PC-9 (cell line): Measurements from ENCODE around the gene MTF2.

Experiments
- EZH2 ChIP-seq: fragments of 200-600 bp; sonication (generic); IDR thresholded peaks from 2 replicates; pipeline ENCODE4 v1.8.0; 2017; ENCODE audit warnings: antibody characterized with exemption, low read depth
- TF ChIP-seq, protein P1 (sequence below): fragments of 200-600 bp; sonication (generic); conservative IDR thresholded peaks from 2 replicates; pipeline ENCODE4 v1.6.1; 2017; ENCODE audit warnings: mixed run types, antibody characterized with exemption, mild to moderate bottlenecking, moderate library complexity

DNA sequence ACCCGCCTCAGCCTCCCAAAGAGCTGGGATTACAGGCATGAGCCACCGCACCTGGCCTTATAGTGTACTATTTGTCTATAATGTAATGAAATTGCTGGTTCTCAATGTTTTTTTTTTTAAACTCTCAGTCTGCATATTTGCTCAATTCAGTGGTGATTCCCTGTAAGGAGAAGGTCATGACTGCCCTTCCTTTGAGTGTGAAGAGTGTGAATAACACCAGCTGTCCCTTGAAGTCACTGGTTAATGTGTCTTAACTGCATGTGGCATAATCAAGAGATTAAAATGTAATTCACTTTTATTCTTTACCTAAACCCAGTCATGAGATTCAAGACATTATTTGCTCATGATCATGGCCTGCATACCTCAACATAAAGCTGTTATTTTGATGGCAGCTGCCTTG, 30.5 kb downstream of the MTF2 start:
- TF ChIP-seq, protein P1, sequence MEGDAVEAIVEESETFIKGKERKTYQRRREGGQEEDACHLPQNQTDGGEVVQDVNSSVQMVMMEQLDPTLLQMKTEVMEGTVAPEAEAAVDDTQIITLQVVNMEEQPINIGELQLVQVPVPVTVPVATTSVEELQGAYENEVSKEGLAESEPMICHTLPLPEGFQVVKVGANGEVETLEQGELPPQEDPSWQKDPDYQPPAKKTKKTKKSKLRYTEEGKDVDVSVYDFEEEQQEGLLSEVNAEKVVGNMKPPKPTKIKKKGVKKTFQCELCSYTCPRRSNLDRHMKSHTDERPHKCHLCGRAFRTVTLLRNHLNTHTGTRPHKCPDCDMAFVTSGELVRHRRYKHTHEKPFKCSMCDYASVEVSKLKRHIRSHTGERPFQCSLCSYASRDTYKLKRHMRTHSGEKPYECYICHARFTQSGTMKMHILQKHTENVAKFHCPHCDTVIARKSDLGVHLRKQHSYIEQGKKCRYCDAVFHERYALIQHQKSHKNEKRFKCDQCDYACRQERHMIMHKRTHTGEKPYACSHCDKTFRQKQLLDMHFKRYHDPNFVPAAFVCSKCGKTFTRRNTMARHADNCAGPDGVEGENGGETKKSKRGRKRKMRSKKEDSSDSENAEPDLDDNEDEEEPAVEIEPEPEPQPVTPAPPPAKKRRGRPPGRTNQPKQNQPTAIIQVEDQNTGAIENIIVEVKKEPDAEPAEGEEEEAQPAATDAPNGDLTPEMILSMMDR, result no peak
- TF ChIP-seq EZH2, result no peak
